ENCODE results near the gene PINLYP. TPM values are rescaled to one million over a fixed set of nuclear protein-coding genes. Genes with fewer than 3 reads are reported as not detected.
"Not testable (repeated sequence)": the region's sequence is repeated elsewhere in the genome, so short reads cannot be mapped to it uniquely, and the experiment has no call there.

PINLYP gene
- total RNA-seq, 1 donor from 2014 or later: 2.3 TPM

- Mint-ChIP-seq H3K27ac (ENCODE audit: unreplicated experiment) (no peak overlapping the region), H3K27me3 (ENCODE audit: low read depth) (no peaks in the 10 kb centered on the region), H3K36me3 (ENCODE audit: low read depth) (peaks cover 13% of the 10 kb centered on the region), H3K4me3 (ENCODE audit: unreplicated experiment) (no peak overlapping the region), H3K4me1 (ENCODE audit: low read depth) (no peaks in the 10 kb centered on the region), H3K9me3 (ENCODE audit: low read depth) (no peaks in the 10 kb centered on the region)
- DNase-seq (ENCODE audit: low spot score): no peak
- no peak for TF ChIP-seq CTCF (IDR thresholded peaks at IDR 0.05)
Observed at GRCh38 chr19:43586346-43586745, 10.7 kb downstream of the PINLYP start.

- H3K36me3 Mint-ChIP-seq (ENCODE audit: low read depth): peaks cover 15% of the 10 kb centered on the region
- not testable (repeated sequence) for H3K27ac Mint-ChIP-seq (ENCODE audit: unreplicated experiment); DNase-seq (ENCODE audit: low spot score); H3K4me1 Mint-ChIP-seq (ENCODE audit: low read depth); H3K4me3 Mint-ChIP-seq (ENCODE audit: unreplicated experiment); H3K27me3 Mint-ChIP-seq (ENCODE audit: low read depth); H3K9me3 Mint-ChIP-seq (ENCODE audit: low read depth)
Observed at GRCh38 chr19:43587029-43587428, 11.4 kb downstream of the PINLYP start.

GRCh38 chr19:43589277-43589676 lies 13.7 kb downstream of the PINLYP start:
- no peak for DNase-seq (ENCODE audit: low spot score)
- TF ChIP-seq CTCF (IDR thresholded peaks at IDR 0.05): no peak
- Mint-ChIP-seq H3K4me1 (ENCODE audit: low read depth) (peaks cover 14% of the 10 kb centered on the region), H3K4me3 (ENCODE audit: unreplicated experiment) (no peak overlapping the region), H3K27me3 (ENCODE audit: low read depth) (no peaks in the 10 kb centered on the region), H3K36me3 (ENCODE audit: low read depth) (peaks cover 25% of the 10 kb centered on the region), H3K9me3 (ENCODE audit: low read depth) (no peaks in the 10 kb centered on the region), H3K27ac (ENCODE audit: unreplicated experiment) (no peak overlapping the region)

- no peak for DNase-seq (ENCODE audit: low spot score)
- Mint-ChIP-seq H3K27me3 (ENCODE audit: low read depth) (no peaks in the 10 kb centered on the region), H3K9me3 (ENCODE audit: low read depth) (no peaks in the 10 kb centered on the region), H3K4me1 (ENCODE audit: low read depth) (peaks cover 18% of the 10 kb centered on the region), H3K36me3 (ENCODE audit: low read depth) (peaks cover 26% of the 10 kb centered on the region), H3K27ac (ENCODE audit: unreplicated experiment) (no peak overlapping the region), H3K4me3 (ENCODE audit: unreplicated experiment) (no peak overlapping the region)
- no peak for TF ChIP-seq CTCF (IDR thresholded peaks at IDR 0.05)
Observed at GRCh38 chr19:43589678-43590077, 14.1 kb downstream of the PINLYP start.

- no peaks in the 10 kb centered on the region for H3K27me3 Mint-ChIP-seq (ENCODE audit: low read depth)
- peaks cover 27% of the 10 kb centered on the region for H3K4me1 Mint-ChIP-seq (ENCODE audit: low read depth)
- no peak overlapping the region for H3K4me3 Mint-ChIP-seq (ENCODE audit: unreplicated experiment)
- H3K27ac Mint-ChIP-seq (ENCODE audit: unreplicated experiment): no peak overlapping the region
- no peak for DNase-seq (ENCODE audit: low spot score)
- H3K9me3 Mint-ChIP-seq (ENCODE audit: low read depth): no peaks in the 10 kb centered on the region
- TF ChIP-seq CTCF (IDR thresholded peaks at IDR 0.05): no peak
- peaks cover 25% of the 10 kb centered on the region for H3K36me3 Mint-ChIP-seq (ENCODE audit: low read depth)
Observed at GRCh38 chr19:43591904-43592772, 16.5 kb downstream of the PINLYP start.

All from chondrocyte (in vitro differentiated cells).